Transverse colon (tissue), 3 donors: ENCODE measurements around the gene CDH12.

Experiments used
- POLR2A ChIP-seq: fragments of 450-650 bp; IDR thresholded peaks from one replicate; pipeline ENCODE4 v1.6.1; 2016; ENCODE audit warnings: antibody characterized with exemption, mild to moderate bottlenecking, moderate library complexity
- POLR2AphosphoS5 ChIP-seq, 3 donors: sonication (generic); formaldehyde crosslinking; IDR thresholded peaks; one replicate each; pipeline ENCODE4 v1.6.1; 2016; ENCODE audit warnings: antibody characterized with exemption in 3 of 3

GRCh38 chr5:21802100-21802499 lies 1051.0 kb downstream of the CDH12 start:
- TF ChIP-seq POLR2A (no peak), POLR2AphosphoS5 (IDR thresholded peaks at IDR 0.05) (no peak)
